ENCODE data around the gene TSPO.

The TSPO gene

GRCh38 chr22:43110927-43111623, 40.3 kb upstream of the TSPO start:
- peak overlapping the region; percentile 50 for H3K4me3 ChIP-seq (ENCODE audit: low read depth, low read length)
- TF ChIP-seq CTCF (IDR thresholded peaks at IDR 0.05; ENCODE audit: low read depth, low read length) = no peak
- H3K36me3 ChIP-seq = no peaks in the 10 kb centered on the region
- no peaks in the 10 kb centered on the region for H3K9me3 ChIP-seq
- DNase-seq = no peak
- no peaks in the 10 kb centered on the region for H3K4me1 ChIP-seq
- H3K27me3 ChIP-seq = peaks cover 27% of the 10 kb centered on the region

- TF ChIP-seq CTCF (IDR thresholded peaks at IDR 0.05; ENCODE audit: low read depth, low read length) = no peak
- no peaks in the 10 kb centered on the region for H3K36me3 ChIP-seq
- H3K27me3 ChIP-seq = peaks cover 27% of the 10 kb centered on the region
- no peak overlapping the region for H3K4me3 ChIP-seq (ENCODE audit: low read depth, low read length)
- H3K4me1 ChIP-seq = 0 out of 2 replicates have a peak, but pooled peaks cover 1% of the 10 kb centered on the region
- DNase-seq = no peak
- H3K9me3 ChIP-seq = no peaks in the 10 kb centered on the region
Measured at GRCh38 chr22:43113526-43114251, 37.7 kb upstream of the TSPO start.

GRCh38 chr22:43114958-43115357, 36.4 kb upstream of the TSPO start:
- no peak for TF ChIP-seq CTCF (IDR thresholded peaks at IDR 0.05; ENCODE audit: low read depth, low read length)
- 0 out of 2 replicates have a peak, but pooled peaks cover 2% of the 10 kb centered on the region for H3K4me1 ChIP-seq
- no peaks in the 10 kb centered on the region for H3K9me3 ChIP-seq
- no peak overlapping the region for H3K4me3 ChIP-seq (ENCODE audit: low read depth, low read length)
- H3K36me3 ChIP-seq = no peaks in the 10 kb centered on the region
- H3K27me3 ChIP-seq = peaks cover 19% of the 10 kb centered on the region
- no peak for DNase-seq

- DNase-seq = no peak
Measured at GRCh38 chr22:43116932-43117331, 34.4 kb upstream of the TSPO start.

GRCh38 chr22:43118024-43118849, 33.1 kb upstream of the TSPO start:
- H3K4me1 ChIP-seq = 0 out of 2 replicates have a peak, but pooled peaks cover 2% of the 10 kb centered on the region
- H3K27me3 ChIP-seq = no peaks in the 10 kb centered on the region; the same call in 1 of the 2 replicates
- H3K36me3 ChIP-seq = no peaks in the 10 kb centered on the region
- no peak for TF ChIP-seq CTCF (IDR thresholded peaks at IDR 0.05; ENCODE audit: low read depth, low read length)
- DNase-seq = no peak
- H3K9me3 ChIP-seq = no peaks in the 10 kb centered on the region
- no peak overlapping the region for H3K4me3 ChIP-seq (ENCODE audit: low read depth, low read length)

More at GRCh38 chr22:43116932-43117331, 34.4 kb upstream of the TSPO start:
- Histone ChIP-seq H3K4me3 (ENCODE audit: low read depth, low read length) (no peak overlapping the region), H3K36me3 (no peaks in the 10 kb centered on the region), H3K4me1 (0 out of 2 replicates have a peak, but pooled peaks cover 2% of the 10 kb centered on the region), H3K9me3 (no peaks in the 10 kb centered on the region), H3K27me3 (peaks cover under 1% of the 10 kb centered on the region)
- no peak for TF ChIP-seq CTCF (IDR thresholded peaks at IDR 0.05; ENCODE audit: low read depth, low read length)
